Stimulated activated CD8-positive, alpha-beta memory T cell treated with anti-CD3 and anti-CD28 coated beads, Interleukin-12 subunit alpha, Interleukin-12 subunit beta, amount 100 ng/mL, for 4 hours (primary cell): ENCODE results near the gene GORASP1.
"Not testable (repeated sequence)": the region's sequence is repeated elsewhere in the genome, so short reads cannot be mapped to it uniquely, and the experiment has no call there.

Source experiments
- DNase-seq: peaks from one replicate; pipeline ENCODE4 v3.0.0-alpha.2; 2020; ENCODE audit warnings: low read depth

GORASP1 gene

GRCh38 chr3:39064646-39065045, 42.8 kb downstream of the GORASP1 start:
- DNase-seq, result no peak

- DNase-seq, result no peak
Measured at GRCh38 chr3:39063143-39063542, 44.3 kb downstream of the GORASP1 start.

- no peak for DNase-seq
Measured at GRCh38 chr3:39062180-39062579, 45.2 kb downstream of the GORASP1 start.

- DNase-seq, result not testable (repeated sequence)
Measured at GRCh38 chr3:39061228-39061627, 46.2 kb downstream of the GORASP1 start.

- no peak for DNase-seq
Measured at GRCh38 chr3:39056151-39056550, 51.3 kb downstream of the GORASP1 start.

GRCh38 chr3:39053696-39054095, 53.7 kb downstream of the GORASP1 start:
- DNase-seq, result no peak

GRCh38 chr3:39052583-39052982, 54.8 kb downstream of the GORASP1 start:
- no peak for DNase-seq

GRCh38 chr3:39051649-39052561, 55.5 kb downstream of the GORASP1 start, which contains the start of the genes SCN11A and WDR48:
SCN11A (minus strand) TSS chr3:39051944; CDS start chr3:38950362, 101,582 bp downstream.
WDR48 (plus strand) TSS chr3:39052016; CDS start chr3:39052026, 10 bp downstream.
- DNase-seq, result peak; percentile 81

GRCh38 chr3:39050029-39050428, 57.4 kb downstream of the GORASP1 start:
- no peak for DNase-seq
